ENCODE data around the gene INSIG1.

INSIG1 gene

GRCh38 chr7:155288055-155288454 lies 9.6 kb upstream of the INSIG1 start:
- CTCF ChIA-PET = no interaction called here
- no peak overlapping the region for H3K27ac ChIP-seq (ENCODE audit: extremely low read depth, low read depth, low read length)
- no peak for TF ChIP-seq ZNF692 (tag by site-specific recombination; IDR thresholded peaks at IDR 0.05)
- no peak for TF ChIP-seq CTCF (tag by site-specific recombination; IDR thresholded peaks at IDR 0.05)
- no peak for TF ChIP-seq ZNF324 (tag by site-specific recombination; IDR thresholded peaks at IDR 0.05)
- no peak for TF ChIP-seq ZNF558 (tag by site-specific recombination; IDR thresholded peaks at IDR 0.05)
- TF ChIP-seq ZNF560 (tag by site-specific recombination; IDR thresholded peaks at IDR 0.05; ENCODE audit: borderline replicate concordance) = no peak
- TF ChIP-seq IKZF3 (tag by site-specific recombination; IDR thresholded peaks at IDR 0.05) = no peak
- no peak for TF ChIP-seq ELK4 (IDR thresholded peaks at IDR 0.05; ENCODE audit: borderline replicate concordance, low read depth, low read length)
- no peak for TF ChIP-seq ZNF155 (tag by site-specific recombination; IDR thresholded peaks at IDR 0.05)
- TF ChIP-seq ZNF48 (tag by site-specific recombination; IDR thresholded peaks at IDR 0.05) = no peak
- TF ChIP-seq ZNF521 (tag by site-specific recombination; IDR thresholded peaks at IDR 0.05) = no peak
- TF ChIP-seq ZNF449 (tag by site-specific recombination; IDR thresholded peaks at IDR 0.05) = no peak
- no peak for TF ChIP-seq ZNF362 (tag by site-specific recombination; IDR thresholded peaks at IDR 0.05)
- no peak for TF ChIP-seq GFI1B (tag by site-specific recombination; IDR thresholded peaks at IDR 0.05)
- H3K4me1 ChIP-seq (ENCODE audit: control insufficient read depth, insufficient read depth, low read length) = no peaks in the 10 kb centered on the region
- H3K9me3 ChIP-seq (ENCODE audit: control insufficient read depth, insufficient read depth, low read depth, low read length) = no peaks in the 10 kb centered on the region
- no peak overlapping the region for H3K4me3 ChIP-seq (ENCODE audit: low read depth, low read length)
- H3K36me3 ChIP-seq (ENCODE audit: control insufficient read depth in 2 of 2, insufficient read depth in 1 of 2, low read length in 2 of 2) = no peaks in the 10 kb centered on the region
- POLR2A ChIA-PET = interaction anchor here (3.2 kb wide), 1 partner anchor 9 kb away, joined by 15 read pairs; the partner anchor contains the start of gene INSIG1

- Histone ChIP-seq H3K27ac (ENCODE audit: extremely low read depth, low read depth, low read length) (no peak overlapping the region), H3K36me3 (ENCODE audit: control insufficient read depth in 2 of 2, insufficient read depth in 1 of 2, low read length in 2 of 2) (no peaks in the 10 kb centered on the region), H3K4me3 (ENCODE audit: low read depth, low read length) (no peak overlapping the region), H3K4me1 (ENCODE audit: control insufficient read depth, insufficient read depth, low read length) (no peaks in the 10 kb centered on the region), H3K9me3 (ENCODE audit: control insufficient read depth, insufficient read depth, low read depth, low read length) (no peaks in the 10 kb centered on the region)
- CTCF ChIA-PET = no interaction called here
- POLR2A ChIA-PET = interaction anchor here (3.2 kb wide), 1 partner anchor 8 kb away, joined by 15 read pairs; the partner anchor contains the start of gene INSIG1
- no peak for TF ChIP-seq ZNF645 (tag by site-specific recombination; IDR thresholded peaks at IDR 0.05)
- no peak for TF ChIP-seq ZNF692 (tag by site-specific recombination; IDR thresholded peaks at IDR 0.05)
- TF ChIP-seq ATF2 (tag by site-specific recombination; IDR thresholded peaks at IDR 0.05; ENCODE audit: low read depth) = no peak
- no peak for TF ChIP-seq ZEB2 (tag by site-specific recombination; IDR thresholded peaks at IDR 0.05)
- no peak for TF ChIP-seq ZNF843 (tag by site-specific recombination; IDR thresholded peaks at IDR 0.05)
- TF ChIP-seq ZFHX2 (tag by site-specific recombination; conservative IDR thresholded peaks at IDR 0.05) = 0 out of 2 replicates have a peak, but pooled peaks have one; percentile 24
Measured at GRCh38 chr7:155289107-155289506, 8.6 kb upstream of the INSIG1 start.
